ENCODE results near the gene SHC2.
"Not testable (repeated sequence)": the region's sequence is repeated elsewhere in the genome, so short reads cannot be mapped to it uniquely, and the experiment has no call there.

SHC2 gene

DNA sequence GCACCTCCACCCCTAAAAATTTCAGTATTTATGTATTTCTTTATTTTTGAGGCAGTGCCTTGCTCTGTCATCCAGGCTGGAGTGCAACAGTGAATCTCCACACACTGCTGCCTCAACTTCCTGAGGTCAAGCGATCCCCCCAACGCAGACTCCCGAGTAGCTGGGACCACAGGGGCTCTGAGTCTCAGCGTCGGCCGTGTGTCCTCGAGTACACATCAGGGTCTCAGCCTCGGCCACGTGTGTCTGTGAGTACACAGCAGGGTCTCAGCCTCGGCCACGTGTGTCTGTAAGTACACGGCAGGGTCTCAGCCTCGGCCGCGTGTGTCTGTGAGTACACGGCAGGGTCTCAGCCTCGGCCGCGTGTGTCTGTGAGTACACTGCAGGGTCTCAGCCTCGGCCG is 73.1 kb downstream of the SHC2 start:
- DNase-seq: no peak

GRCh38 chr19:386632-387301 is 74.1 kb downstream of the SHC2 start:
- DNase-seq: not testable (repeated sequence)

GRCh38 chr19:386189-386588 is 74.6 kb downstream of the SHC2 start:
- not testable (repeated sequence) for DNase-seq

- no peak for DNase-seq
Observed at GRCh38 chr19:384799-385169, 76.0 kb downstream of the SHC2 start.

DNA sequence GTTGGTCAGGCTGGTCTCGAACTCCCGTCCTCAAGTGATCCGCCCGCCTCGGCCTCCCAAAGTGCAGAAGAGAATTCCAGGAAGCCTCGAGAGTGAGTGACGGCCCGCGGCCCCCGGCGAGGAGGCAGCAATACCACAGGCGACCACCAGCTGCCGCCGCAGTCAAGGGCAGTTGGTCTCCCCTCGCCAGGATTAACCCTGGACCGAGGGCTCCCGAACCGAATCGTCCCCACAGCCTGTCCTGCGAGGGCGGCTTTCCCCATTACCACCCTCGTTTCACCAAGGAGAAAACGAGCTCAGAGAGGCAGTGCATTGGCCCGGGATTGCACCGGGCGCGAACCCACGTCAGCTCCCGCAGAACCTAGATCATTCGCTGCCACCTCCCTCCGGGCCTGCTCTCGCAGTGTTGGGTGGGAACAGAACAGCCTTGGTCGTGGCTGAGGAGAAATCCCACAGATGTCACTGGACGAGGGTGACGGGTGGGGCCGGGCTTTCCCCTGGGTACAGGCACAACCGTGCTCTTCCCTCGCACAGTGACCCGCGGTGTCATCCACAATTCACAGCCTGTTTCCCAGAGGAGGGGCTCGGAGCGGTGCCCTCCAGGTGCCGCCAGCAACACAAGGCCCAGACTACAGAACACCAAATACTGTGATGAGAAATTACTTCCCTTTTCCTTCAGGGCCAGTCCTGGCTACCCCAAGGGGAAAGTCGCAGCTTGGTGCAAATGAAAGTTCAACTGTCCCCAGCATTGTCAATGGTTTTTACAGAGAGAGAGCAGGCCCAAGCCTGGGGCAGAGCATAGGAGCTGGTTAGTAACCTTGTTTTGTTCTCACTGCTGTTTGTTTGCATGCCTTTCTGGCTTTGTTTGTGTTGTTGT is 76.7 kb downstream of the SHC2 start:
- no peak for DNase-seq

DNA sequence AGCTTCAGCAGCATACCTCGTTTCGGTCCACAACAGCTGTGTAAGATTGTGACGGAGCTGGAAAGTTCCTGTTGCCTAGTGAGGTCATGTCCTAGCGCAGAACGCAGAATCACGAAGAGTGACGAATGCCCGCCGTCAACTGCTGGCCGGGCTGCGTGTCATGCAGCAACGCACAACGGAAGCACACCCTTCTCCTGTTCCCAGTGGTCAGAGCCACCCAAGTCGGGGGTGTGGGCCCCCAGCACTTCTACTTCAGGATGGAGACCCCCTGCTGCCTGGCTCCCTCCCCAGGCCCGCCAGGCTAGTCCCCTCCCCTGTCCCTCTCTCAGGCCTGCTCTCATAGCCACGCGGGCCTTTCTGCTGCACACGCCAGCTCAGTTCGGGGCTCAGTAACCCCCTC is 77.8 kb downstream of the SHC2 start:
- DNase-seq: no peak

DNA sequence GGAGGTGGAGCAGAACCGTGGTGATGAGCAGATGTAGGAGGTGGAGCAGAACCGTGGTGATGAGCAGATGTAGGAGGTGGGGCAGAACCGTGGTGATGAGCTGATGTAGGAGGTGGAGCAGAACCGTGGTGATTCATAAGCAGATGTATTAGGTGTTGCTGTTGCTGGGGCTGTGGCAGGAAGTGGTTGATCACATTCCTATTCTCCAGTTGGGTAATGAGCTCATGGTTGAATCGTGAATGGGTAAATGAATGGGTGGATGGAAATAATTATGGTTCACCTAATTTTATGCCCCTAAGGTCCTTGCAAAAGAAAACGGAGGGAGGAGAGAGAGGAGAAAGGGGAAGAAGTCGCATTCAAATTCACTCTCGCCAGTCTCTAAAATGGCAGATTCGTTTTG is 78.3 kb downstream of the SHC2 start:
- DNase-seq: peak; percentile 62

GRCh38 chr19:381901-382300 is 78.9 kb downstream of the SHC2 start:
- not testable (repeated sequence) for DNase-seq

DNA sequence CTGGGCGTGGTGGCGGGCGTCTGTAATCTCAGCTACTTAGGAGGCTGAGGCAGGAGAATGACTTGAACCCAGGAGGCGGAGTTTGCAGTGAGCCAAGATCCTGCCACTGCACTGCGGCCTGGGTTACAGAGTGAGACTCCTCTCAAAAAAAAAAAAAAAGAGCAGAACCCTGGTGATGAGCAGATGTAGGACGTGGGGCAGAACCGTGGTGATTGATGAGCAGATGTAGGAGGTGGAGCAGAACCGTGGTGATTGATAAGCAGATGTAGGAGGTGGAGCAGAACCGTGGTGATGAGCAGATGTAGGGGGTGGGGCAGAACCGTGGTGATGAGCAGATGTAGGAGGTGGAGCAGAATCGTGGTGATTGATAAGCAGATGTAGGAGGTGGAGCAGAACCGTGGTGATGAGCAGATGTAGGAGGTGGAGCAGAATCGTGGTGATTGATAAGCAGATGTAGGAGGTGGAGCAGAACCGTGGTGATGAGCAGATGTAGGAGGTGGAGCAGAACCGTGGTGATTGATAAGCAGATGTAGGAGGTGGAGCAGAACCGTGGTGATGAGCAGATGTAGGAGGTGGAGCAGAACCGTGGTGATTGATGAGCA is 80.1 kb downstream of the SHC2 start:
- DNase-seq: not testable (repeated sequence)

DNA sequence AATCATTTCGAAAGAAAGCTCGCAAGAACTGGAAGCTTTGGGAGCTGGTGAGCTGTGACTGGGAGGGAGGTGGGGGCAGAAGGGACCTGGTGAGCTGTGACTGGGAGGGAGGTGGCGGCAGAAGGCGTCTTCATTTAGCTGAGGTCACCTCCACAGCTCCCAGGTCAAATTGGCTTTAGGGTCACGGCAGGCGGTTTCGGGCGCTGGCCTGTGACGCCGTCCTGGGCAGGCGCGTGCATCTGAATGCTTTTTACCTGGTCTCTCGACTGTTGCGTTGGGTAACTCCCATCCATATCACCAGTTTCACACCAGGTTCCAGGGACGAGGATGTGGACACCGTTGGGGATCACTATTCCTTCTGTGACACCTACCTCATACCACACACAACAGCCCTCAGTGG is 81.0 kb downstream of the SHC2 start:
- no peak for DNase-seq

- no peak for DNase-seq
Observed at GRCh38 chr19:378706-379105, 82.1 kb downstream of the SHC2 start.

GRCh38 chr19:377801-378581 is 82.8 kb downstream of the SHC2 start:
- DNase-seq: no peak

DNA sequence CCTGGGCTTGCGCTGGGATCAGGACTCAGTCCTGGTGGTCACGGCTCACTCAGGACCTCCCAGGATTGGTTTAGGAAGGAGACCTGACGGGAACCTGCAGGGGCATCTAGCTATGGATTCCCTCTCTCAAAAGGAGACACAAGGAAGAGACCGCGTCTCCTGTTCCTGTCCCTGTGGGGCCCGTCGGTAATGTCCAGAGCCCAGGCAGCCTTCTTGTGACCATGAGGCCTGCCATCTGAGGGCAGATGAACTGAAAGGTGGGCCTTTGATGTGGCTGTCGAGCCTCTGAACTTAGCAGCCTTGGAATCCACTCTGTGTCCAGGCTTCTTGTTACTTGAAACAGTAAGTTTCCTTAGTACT is 84.7 kb downstream of the SHC2 start:
- DNase-seq: no peak

- no peak for DNase-seq
Observed at GRCh38 chr19:375395-376110, 85.3 kb downstream of the SHC2 start.

DNA sequence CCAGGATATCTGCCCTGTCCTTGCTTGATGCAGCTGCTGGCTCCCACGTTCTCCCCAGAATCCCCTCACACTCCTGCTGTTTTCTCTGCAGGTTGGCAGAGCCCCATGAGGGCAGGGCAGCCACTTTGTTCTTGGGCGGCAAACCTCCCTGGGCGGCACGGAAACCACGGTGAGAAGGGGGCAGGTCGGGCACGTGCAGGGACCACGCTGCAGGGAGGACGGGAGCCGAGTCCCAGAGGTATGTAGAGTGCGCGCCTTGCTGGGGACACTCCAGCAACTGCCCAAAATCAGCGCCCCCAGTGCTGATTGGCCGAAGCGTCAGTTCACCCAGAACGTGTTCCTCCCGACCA is 86.0 kb downstream of the SHC2 start:
- no peak for DNase-seq

DNA sequence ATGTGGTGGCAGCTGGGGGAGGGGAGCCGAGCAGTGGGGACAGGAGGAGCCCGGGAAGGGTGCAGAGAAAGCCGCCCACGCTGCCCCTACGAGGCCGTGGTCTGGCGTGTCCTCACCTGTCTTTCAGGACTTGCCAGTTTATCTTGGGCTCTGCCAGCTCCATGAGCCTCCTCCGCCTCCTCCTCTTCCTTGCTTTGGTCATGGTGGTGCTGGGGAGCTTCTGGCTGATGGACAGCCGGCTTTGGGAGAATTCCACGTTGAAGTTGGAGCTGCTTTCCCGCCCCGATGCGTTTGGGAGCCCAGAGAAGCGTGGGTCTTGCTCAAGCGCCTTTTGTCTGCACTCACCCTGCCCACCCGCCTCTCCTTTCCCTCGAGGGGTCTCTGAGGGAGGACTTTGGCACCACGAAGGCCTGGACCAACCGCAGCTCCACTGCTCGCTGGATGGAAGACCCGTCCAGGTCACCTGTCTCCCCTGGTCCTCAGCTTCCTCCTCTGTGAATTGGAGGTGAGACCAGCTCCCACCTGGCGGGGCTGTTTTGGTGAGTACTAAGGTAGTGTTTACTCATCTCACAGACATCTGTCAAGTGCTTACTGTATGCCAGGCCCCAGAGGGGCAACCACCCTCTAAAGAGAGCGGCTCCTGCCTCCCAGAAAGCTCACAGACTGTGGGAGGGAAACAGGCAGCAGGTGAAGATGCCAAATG is 86.5 kb downstream of the SHC2 start:
- no peak for DNase-seq

GRCh38 chr19:373391-374182 is 87.2 kb downstream of the SHC2 start:
- no peak for DNase-seq

GRCh38 chr19:372306-372890 is 88.4 kb downstream of the SHC2 start:
- no peak for DNase-seq

GRCh38 chr19:371501-372168 is 89.2 kb downstream of the SHC2 start:
- DNase-seq: no peak

DNA sequence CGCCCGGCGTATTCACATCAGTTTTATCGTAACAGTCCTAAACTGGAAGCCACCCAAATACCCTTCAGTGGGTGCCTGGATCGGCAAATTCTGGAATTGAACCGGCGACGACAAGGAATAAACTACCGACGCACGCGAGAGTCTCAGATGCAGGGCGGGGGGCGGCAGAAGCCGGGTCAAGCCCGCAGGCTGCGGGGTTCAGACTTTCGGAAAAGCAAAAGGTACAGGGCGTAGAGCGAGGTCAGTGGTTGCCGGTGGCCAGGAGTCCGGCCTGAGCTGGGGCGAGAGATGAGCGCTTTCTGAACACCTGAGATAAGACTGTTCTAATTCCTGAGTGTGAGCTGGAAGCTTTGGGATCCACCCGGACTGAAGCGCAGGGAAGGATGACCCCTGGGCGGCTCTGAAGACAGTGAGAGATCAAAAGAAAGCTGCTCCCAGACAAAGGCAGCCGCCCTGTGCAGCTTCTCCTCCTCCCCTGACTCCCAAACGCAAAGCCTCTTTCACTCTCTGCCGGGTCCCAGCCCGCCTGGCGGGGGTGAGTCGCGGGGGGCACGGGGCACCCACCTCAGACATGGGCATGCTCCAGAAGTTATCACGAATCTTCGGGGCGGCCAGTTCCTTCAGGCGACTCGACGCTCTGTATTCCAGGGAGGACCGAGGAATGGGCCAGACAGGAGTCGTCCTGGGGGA is 90.0 kb downstream of the SHC2 start:
- no peak for DNase-seq

All from CD4-positive, alpha-beta T cell treated with Interleukin-4 for 4 hours (primary cell).